Stimulated activated CD4-positive, alpha-beta T cell treated with anti-CD3 and anti-CD28 coated beads, TNF-alpha, amount 100 ng/mL, for 24 hours (primary cell): ENCODE measurements around the gene MMP8.

ENCODE experiments used
- DNase-seq, 3 experiments: peaks; one replicate each; pipeline ENCODE4 v3.0.0-alpha.2; 2020; ENCODE audit warnings: low read depth in 3 of 3

MMP8 gene

GRCh38 chr11:102719620-102720277 lies 5.0 kb downstream of the MMP8 start:
- DNase-seq = no peak

- DNase-seq = no peak
These were observed 7.5 kb downstream of the MMP8 start for GRCh38 chr11:102717280-102717679.

- DNase-seq = no peak
These were observed 8.2 kb downstream of the MMP8 start for GRCh38 chr11:102716527-102716926.

- no peak for DNase-seq
These were observed 12.6 kb downstream of the MMP8 start for GRCh38 chr11:102712137-102712536.

GRCh38 chr11:102709201-102709945 lies 15.4 kb downstream of the MMP8 start:
- no peak for DNase-seq

GRCh38 chr11:102708654-102709053 lies 16.1 kb downstream of the MMP8 start:
- no peak for DNase-seq

GRCh38 chr11:102705626-102706025 lies 19.1 kb downstream of the MMP8 start, which contains the start of gene MMP27:
MMP27 (minus strand) TSS chr11:102705769; CDS start chr11:102705714, 55 bp downstream.
- DNase-seq = no peak

GRCh38 chr11:102704841-102705240 lies 19.9 kb downstream of the MMP8 start:
- DNase-seq = no peak

GRCh38 chr11:102703826-102704493 lies 20.8 kb downstream of the MMP8 start:
- DNase-seq = no peak

- no peak for DNase-seq
These were observed 29.6 kb downstream of the MMP8 start for GRCh38 chr11:102695201-102695600.

- DNase-seq = no peak
These were observed 39.0 kb downstream of the MMP8 start for GRCh38 chr11:102685754-102686153.

- DNase-seq = no peak
These were observed 39.4 kb downstream of the MMP8 start for GRCh38 chr11:102685338-102685737.

- no peak for DNase-seq
These were observed 41.5 kb downstream of the MMP8 start for GRCh38 chr11:102683277-102683676.

- DNase-seq = no peak
These were observed 43.8 kb downstream of the MMP8 start for GRCh38 chr11:102680945-102681344.

GRCh38 chr11:102678022-102678421 lies 46.7 kb downstream of the MMP8 start:
- DNase-seq = no peak

- no peak for DNase-seq
These were observed 48.7 kb downstream of the MMP8 start for GRCh38 chr11:102676084-102676483.

GRCh38 chr11:102669664-102670063 lies 55.1 kb downstream of the MMP8 start:
- DNase-seq = no peak

GRCh38 chr11:102666331-102666957 lies 58.3 kb downstream of the MMP8 start:
- no peak for DNase-seq

GRCh38 chr11:102664001-102664752 lies 60.6 kb downstream of the MMP8 start:
- DNase-seq = peak in 1 of 3 experiments; percentile 5

- no peak for DNase-seq
These were observed 62.1 kb downstream of the MMP8 start for GRCh38 chr11:102662607-102663006.
